PFSK-1 (cell line): ENCODE data around the gene PIP4K2A.

ENCODE experiments used
- FOXP2 ChIP-seq: optimal IDR thresholded peaks from 2 replicates; pipeline ENCODE3; 2011; ENCODE audit warnings: borderline replicate concordance, control low read depth, inconsistent platforms; ENCODE audit not compliant: insufficient read depth; ENCODE audit errors: extremely low read length, extremely low read depth
- POLR2AphosphoS5 ChIP-seq: IDR thresholded peaks from 2 replicates; pipeline ENCODE4 v1.6.1; 2012; ENCODE audit warnings: low read depth, mild to moderate bottlenecking, control low read depth, low read length, moderate library complexity
- REST ChIP-seq, 2 experiments: IDR thresholded peaks; 2 replicates each; pipeline versions ENCODE4 v1.6.1 to v1.8.0; 2011 to 2012; ENCODE audit warnings: low read depth in 2 of 2, low read length in 2 of 2, control low read depth in 1 of 2, inconsistent platforms in 1 of 2, mild to moderate bottlenecking in 1 of 2, moderate library complexity in 1 of 2; ENCODE audit not compliant: insufficient read depth in 1 of 2
- SIN3A ChIP-seq: IDR thresholded peaks from 2 replicates; pipeline ENCODE4 v1.6.1; 2012; ENCODE audit warnings: mild to moderate bottlenecking, low read length, moderate library complexity, borderline replicate concordance; ENCODE audit not compliant: insufficient read depth
- TAF1 ChIP-seq: IDR thresholded peaks from 2 replicates; pipeline ENCODE4 v1.6.1; 2012; ENCODE audit warnings: low read length, control low read depth, borderline replicate concordance; ENCODE audit not compliant: insufficient read depth

The PIP4K2A gene

GRCh38 chr10:22637491-22637890 lies 76.9 kb downstream of the PIP4K2A start:
- no peak for TF ChIP-seq REST (IDR thresholded peaks at IDR 0.05; ENCODE audit: insufficient read depth in 1 of 2, low read depth in 2 of 2, low read length in 2 of 2)
- TF ChIP-seq POLR2AphosphoS5: no peak
- no peak for TF ChIP-seq TAF1
- no peak for TF ChIP-seq SIN3A
- no peak for TF ChIP-seq FOXP2

GRCh38 chr10:22635650-22636049 lies 78.7 kb downstream of the PIP4K2A start:
- TF ChIP-seq REST (IDR thresholded peaks at IDR 0.05; ENCODE audit: insufficient read depth in 1 of 2, low read depth in 2 of 2, low read length in 2 of 2): no peak
- no peak for TF ChIP-seq TAF1
- no peak for TF ChIP-seq POLR2AphosphoS5
- TF ChIP-seq FOXP2: no peak

GRCh38 chr10:22634606-22635459 lies 79.5 kb downstream of the PIP4K2A start:
- TF ChIP-seq POLR2AphosphoS5: no peak
- no peak for TF ChIP-seq SIN3A
- TF ChIP-seq FOXP2: no peak
- TF ChIP-seq TAF1: no peak
- TF ChIP-seq REST (IDR thresholded peaks at IDR 0.05; ENCODE audit: insufficient read depth in 1 of 2, low read depth in 2 of 2, low read length in 2 of 2): no peak

DNA sequence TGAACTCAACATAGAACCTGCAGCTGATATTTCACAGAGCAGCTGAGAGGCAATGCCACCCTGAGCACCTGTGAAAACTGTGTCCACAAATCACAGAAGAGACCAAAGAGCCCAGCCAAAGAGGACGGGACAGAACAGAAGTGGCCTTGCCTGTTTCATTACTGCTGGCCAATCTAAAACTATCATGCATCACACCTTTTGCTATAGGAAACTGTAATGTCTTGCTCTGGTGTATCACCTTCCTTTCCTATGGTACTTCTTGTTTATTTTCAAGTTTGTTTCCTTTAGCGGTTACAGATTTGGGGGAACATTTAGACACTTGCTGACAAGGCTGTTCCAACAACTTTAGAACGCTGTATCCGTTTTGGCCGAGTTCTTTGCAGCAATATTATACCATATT lies 80.3 kb downstream of the PIP4K2A start:
- no peak for TF ChIP-seq POLR2AphosphoS5
- no peak for TF ChIP-seq TAF1
- TF ChIP-seq FOXP2: no peak
- TF ChIP-seq REST (IDR thresholded peaks at IDR 0.05; ENCODE audit: insufficient read depth in 1 of 2, low read depth in 2 of 2, low read length in 2 of 2): no peak
- TF ChIP-seq SIN3A: no peak

DNA sequence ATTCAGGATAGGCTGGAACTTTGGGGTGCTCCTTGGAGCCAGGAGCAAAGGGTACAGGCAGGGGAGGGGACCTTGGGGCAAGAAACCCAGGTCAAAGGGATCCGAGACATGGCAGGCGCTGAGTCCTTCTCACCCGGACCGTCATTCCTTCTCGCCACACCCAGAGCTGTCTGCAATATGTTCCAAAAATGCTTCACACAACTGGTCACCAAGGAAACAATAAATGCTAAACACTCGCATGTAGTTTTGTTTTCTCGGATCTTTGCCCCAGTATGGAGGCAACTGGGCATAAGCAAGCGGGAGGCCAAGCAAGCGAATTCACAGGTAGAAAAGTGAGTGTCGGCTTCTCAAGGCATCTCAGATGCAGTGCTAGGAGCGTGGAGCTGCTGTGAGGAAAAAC lies 80.8 kb downstream of the PIP4K2A start:
- TF ChIP-seq TAF1 (no peak), FOXP2 (no peak), POLR2AphosphoS5 (no peak), SIN3A (no peak), REST (IDR thresholded peaks at IDR 0.05; ENCODE audit: insufficient read depth in 1 of 2, low read depth in 2 of 2, low read length in 2 of 2) (no peak)
